GM21825 (cell line): ENCODE results near the gene FRRS1.

ENCODE experiments used
- ATAC-seq: cut with Tn5 transposase; IDR thresholded peaks from one replicate; pipeline ENCODE4 v1.9.1; 2021; ENCODE audit warnings: mild to moderate bottlenecking, moderate library complexity; ENCODE audit not compliant: unreplicated experiment

FRRS1 gene

GRCh38 chr1:99738858-99739465, 27.5 kb downstream of the FRRS1 start:
- no peak for ATAC-seq

GRCh38 chr1:99737016-99737415, 29.4 kb downstream of the FRRS1 start:
- peak; percentile 47 for ATAC-seq

GRCh38 chr1:99735852-99736251, 30.6 kb downstream of the FRRS1 start:
- ATAC-seq: no peak

- ATAC-seq: no peak
Measured at GRCh38 chr1:99731384-99731783, 35.1 kb downstream of the FRRS1 start.

GRCh38 chr1:99728494-99729235, 37.8 kb downstream of the FRRS1 start:
- ATAC-seq: no peak

- no peak for ATAC-seq
Measured at GRCh38 chr1:99727575-99728185, 38.8 kb downstream of the FRRS1 start.

GRCh38 chr1:99726818-99727217, 39.6 kb downstream of the FRRS1 start:
- ATAC-seq: no peak

- no peak for ATAC-seq
Measured at GRCh38 chr1:99726407-99726806, 40.0 kb downstream of the FRRS1 start.

- no peak for ATAC-seq
Measured at GRCh38 chr1:99725996-99726395, 40.4 kb downstream of the FRRS1 start.

GRCh38 chr1:99723251-99723650, 43.2 kb downstream of the FRRS1 start:
- ATAC-seq: no peak

GRCh38 chr1:99717005-99717404, 49.4 kb downstream of the FRRS1 start:
- no peak for ATAC-seq

- ATAC-seq: no peak
Measured at GRCh38 chr1:99713006-99713405, 53.4 kb downstream of the FRRS1 start.

GRCh38 chr1:99710994-99711393, 55.4 kb downstream of the FRRS1 start:
- ATAC-seq: no peak

GRCh38 chr1:99707535-99708142, 58.8 kb downstream of the FRRS1 start:
- peak; percentile 51 for ATAC-seq

GRCh38 chr1:99705385-99705784, 61.0 kb downstream of the FRRS1 start:
- no peak for ATAC-seq

- ATAC-seq: no peak
Measured at GRCh38 chr1:99704356-99704816, 62.0 kb downstream of the FRRS1 start.

GRCh38 chr1:99702221-99702620, 64.2 kb downstream of the FRRS1 start:
- no peak for ATAC-seq

- no peak for ATAC-seq
Measured at GRCh38 chr1:99700020-99700419, 66.4 kb downstream of the FRRS1 start.

GRCh38 chr1:99697580-99697979, 68.9 kb downstream of the FRRS1 start:
- ATAC-seq: no peak

GRCh38 chr1:99696616-99697015, 69.8 kb downstream of the FRRS1 start:
- ATAC-seq: no peak

GRCh38 chr1:99691175-99691574, 75.3 kb downstream of the FRRS1 start:
- no peak for ATAC-seq
